Activated gamma-delta T cell treated with anti-CD3 and anti-CD28 coated beads, Interleukin-2, amount 50 U/mL, for 16 hours (primary cell): ENCODE data around the gene SPON1.
"Not testable (repeated sequence)": the region's sequence is repeated elsewhere in the genome, so short reads cannot be mapped to it uniquely, and the experiment has no call there.

Experiments used
- DNase-seq: peaks from one replicate; pipeline ENCODE4 v3.0.0-alpha.2; 2020; ENCODE audit warnings: low read depth

Gene SPON1

GRCh38 chr11:13983081-13983751, 20.7 kb downstream of the SPON1 start:
- DNase-seq = no peak

DNA sequence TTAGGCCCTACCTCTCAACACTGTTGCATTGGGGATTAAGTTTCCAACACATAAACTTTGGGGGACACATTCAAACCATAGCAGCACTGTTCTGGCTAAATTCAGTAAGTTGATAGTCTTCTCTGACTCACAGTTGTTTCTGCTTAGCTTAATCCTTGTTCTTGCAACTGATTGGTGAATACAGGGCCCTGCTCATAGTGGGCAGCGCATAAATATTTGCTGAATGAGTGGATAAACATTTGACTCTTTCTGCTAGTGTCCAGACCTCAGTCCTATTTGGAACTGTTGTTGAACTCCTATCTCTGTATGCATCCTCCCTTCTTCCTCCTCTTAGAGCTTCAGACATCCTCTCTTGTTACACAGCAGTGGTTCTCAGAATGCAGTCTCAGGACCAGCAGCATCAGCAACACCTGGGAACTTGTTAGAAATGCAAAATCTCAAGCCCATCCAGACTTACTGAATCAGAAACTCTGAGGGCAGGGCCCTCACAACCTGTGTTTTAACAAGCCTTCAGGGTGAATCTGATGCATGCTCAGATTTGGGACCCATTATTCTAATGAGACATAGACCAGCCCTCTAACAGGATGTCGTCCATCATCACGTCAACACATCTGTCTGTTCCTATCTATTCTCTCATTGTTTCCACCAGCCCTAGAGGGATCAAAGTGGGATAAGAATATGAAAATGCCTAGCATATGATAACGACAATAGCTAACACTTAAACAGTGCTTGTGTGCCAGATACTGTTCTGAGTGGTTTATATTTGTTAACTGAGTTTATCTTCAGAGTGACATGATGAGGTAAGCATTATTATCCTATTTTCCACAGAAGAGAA, 22.3 kb downstream of the SPON1 start:
- no peak for DNase-seq

DNA sequence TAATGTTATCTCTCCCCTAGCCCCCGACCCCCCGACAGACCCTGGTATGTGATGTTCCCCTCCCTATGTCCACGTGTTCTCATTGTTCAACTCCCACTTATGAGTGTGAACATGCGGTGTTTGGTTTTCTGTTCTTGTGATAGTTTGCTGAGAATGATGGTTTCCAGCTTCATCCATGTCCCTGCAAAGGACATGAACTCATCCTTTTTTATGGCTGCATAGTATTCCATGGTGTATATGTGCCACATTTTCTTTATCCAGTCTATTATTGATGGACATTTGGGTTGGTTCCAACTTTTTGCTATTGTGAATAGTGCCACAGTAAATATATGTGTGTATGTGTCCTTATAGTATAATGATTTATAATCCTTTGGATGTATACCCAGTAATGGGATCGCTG, 24.2 kb downstream of the SPON1 start:
- not testable (repeated sequence) for DNase-seq

GRCh38 chr11:13992158-13992856, 29.8 kb downstream of the SPON1 start:
- not testable (repeated sequence) for DNase-seq

- no peak for DNase-seq
Observed at GRCh38 chr11:13993096-13993765, 30.7 kb downstream of the SPON1 start.

GRCh38 chr11:13997881-13998280, 35.4 kb downstream of the SPON1 start:
- no peak for DNase-seq

- no peak for DNase-seq
Observed at GRCh38 chr11:13999704-14000103, 37.2 kb downstream of the SPON1 start.

DNA sequence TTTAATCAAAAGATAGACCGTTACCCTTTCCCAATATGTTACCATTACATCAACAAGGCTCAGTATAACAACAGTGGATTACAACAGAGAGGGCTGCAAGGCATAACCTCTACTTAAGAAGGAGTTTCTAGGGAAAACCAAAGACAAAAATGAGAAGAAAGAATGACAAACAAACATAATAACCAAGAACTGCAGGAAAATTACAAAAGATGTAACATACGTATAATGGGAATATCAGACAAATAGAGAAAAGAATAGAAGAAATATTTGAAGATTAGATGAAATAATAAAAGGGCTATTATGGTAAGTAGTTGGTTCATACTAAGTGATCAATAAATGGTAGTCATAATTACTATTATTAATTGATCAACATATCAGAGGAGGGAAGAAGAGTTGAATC, 39.1 kb downstream of the SPON1 start:
- no peak for DNase-seq

- DNase-seq = no peak
Observed at GRCh38 chr11:14007566-14007965, 45.0 kb downstream of the SPON1 start.

- no peak for DNase-seq
Observed at GRCh38 chr11:14010665-14011064, 48.1 kb downstream of the SPON1 start.

GRCh38 chr11:14012846-14013245, 50.3 kb downstream of the SPON1 start:
- no peak for DNase-seq

DNA sequence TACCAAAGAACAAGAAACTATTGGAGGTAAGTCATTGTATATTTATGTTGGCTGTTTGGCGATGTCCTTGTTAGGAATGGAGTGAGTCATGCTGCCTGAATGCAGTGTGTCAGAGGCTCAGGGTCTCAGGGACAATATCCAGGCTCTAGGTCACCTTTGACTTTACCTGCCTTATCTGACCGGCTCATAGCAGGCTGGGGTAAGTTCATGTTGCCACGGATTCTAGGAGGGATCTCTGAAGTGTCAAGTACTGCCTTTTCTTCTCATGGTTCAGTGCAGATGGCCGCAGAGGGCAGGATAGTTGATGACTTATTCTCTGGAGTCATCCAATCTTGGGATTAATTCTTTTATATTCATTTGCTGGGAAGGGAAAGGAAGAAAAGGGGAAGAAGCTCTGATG, 53.2 kb downstream of the SPON1 start:
- DNase-seq = no peak

DNA sequence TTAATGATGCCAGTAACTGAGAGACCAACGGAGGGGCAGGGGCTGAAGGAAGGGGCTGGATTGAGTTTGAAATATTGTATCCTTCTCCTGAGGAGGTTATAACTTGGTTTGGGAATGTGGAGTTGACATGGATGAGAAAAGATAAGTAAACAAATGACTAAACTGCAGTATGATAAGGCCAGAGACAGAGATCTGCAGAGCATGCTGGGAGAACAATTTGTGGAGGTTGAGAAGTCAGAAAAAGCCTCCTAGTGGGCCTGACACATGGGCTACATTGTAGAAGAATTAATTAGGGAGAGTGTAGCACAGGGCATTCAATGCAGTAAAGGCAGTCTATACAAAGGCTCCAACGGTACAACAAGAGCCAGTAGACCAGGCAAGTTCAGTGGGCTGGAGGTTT, 55.9 kb downstream of the SPON1 start:
- DNase-seq = no peak

DNA sequence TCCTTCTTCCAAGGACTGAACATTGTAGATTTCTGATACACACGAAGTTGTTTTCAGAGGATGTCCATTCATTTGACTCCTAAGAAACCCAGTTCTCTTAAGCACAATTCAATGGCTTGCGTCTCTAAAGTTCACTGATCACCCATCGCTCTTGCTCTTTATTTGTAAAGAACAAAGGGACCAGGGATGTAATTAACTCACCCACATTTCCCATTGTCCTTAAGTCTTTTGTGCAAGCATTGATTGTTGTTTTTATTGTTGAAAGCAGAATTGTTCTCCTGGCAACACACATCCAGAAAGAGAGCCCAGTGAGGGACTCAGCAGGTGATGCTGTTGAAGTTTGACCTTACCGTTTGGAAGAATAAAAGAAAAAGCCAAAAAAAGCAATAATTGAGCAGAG, 59.2 kb downstream of the SPON1 start:
- no peak for DNase-seq

DNA sequence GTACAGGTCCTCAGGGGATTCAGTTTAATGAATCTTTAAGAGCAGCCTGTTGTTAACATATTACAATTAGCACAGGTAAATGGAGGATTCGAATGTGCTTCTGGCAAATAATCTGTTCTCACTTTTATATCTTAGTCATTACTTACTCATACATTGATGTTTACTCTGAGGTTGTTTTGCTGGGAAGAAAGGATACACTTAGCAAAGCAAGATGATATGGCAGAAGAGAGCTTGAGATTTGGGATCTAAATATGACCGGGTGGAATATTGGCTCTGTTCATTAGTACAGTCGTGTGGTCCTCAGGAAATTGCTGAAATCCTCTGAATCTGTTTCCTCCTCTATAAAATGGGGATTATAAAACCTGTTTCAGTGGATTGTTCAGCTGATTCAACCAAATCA, 59.7 kb downstream of the SPON1 start:
- DNase-seq = no peak

DNA sequence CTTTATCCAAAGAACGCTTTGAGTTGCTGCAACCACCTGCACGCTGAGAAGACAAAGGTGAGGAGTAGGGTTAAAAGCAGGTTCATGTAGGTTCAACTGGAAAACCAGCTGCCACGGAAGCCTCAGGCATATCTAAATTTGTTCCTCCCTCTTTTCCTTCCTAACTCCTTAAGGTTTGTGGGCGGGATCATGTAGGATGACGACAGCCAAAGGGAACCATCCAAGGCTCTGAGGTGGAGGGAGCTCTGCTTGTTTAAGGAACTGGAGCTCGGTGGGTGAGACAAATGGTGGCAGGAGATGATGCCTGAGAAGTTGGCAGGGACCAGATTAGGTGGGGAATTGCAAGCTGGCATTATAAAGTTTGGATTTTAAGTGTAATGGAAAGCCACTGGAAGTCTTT, 60.3 kb downstream of the SPON1 start:
- DNase-seq = no peak

- DNase-seq = no peak
Observed at GRCh38 chr11:14026961-14027360, 64.4 kb downstream of the SPON1 start.

GRCh38 chr11:14027525-14027924, 65.0 kb downstream of the SPON1 start:
- DNase-seq = no peak

- DNase-seq = no peak
Observed at GRCh38 chr11:14029440-14029839, 66.9 kb downstream of the SPON1 start.

- no peak for DNase-seq
Observed at GRCh38 chr11:14029971-14030920, 67.7 kb downstream of the SPON1 start.

DNA sequence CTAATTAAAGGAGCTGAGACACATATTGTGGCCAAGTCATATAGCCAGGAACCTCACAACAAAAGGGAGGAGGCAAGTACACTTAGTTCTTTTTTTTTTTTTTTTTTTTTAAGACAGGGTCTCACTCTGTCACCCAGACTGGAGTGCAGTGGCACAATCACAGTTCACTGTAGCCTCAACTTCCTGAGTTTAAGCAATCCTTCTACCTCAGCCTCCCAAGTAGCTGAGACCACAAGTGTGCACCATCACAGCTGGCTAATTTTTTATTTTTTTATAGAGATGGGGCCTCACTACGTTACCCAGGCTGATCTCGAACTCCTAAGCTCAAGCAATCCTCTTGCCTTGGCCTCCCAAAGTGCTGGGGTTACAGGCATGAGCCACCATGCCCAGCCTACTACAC, 73.0 kb downstream of the SPON1 start:
- not testable (repeated sequence) for DNase-seq
